Brain microvascular endothelial cell (primary cell): ENCODE results near the gene EP400.
A peak's percentile ranks its signal among the peaks of the same experiment; 100 is the strongest.

Source experiments
- DNase-seq: peaks from one replicate; pipeline ENCODE4 v3.0.0-alpha.2; 2020
- H3K27ac ChIP-seq: fragments of 250-450 bp; sonication (Bioruptor Pico); 2 replicates; pipeline ENCODE4 v1.5.1; 2020; ENCODE audit warnings: mild to moderate bottlenecking, moderate library complexity
- H3K27me3 ChIP-seq: fragments of 250-450 bp; sonication (Bioruptor Pico); replicated peaks from 2 replicates; pipeline ENCODE4 v1.5.1; 2020; ENCODE audit warnings: mild to moderate bottlenecking
- H3K36me3 ChIP-seq: fragments of 250-450 bp; sonication (Bioruptor Pico); replicated peaks from 2 replicates; pipeline ENCODE4 v1.5.1; 2020; ENCODE audit warnings: mild to moderate bottlenecking
- H3K4me3 ChIP-seq: 2 replicates; pipeline ENCODE4 v1.5.1; 2011; ENCODE audit warnings: low read depth, mild to moderate bottlenecking, control low read depth, low read length, moderate library complexity
- in situ Hi-C: cut with HindIII; loops from 2 replicates; pipeline ENCODE4 v1.10.0; 2017; ENCODE audit warnings: low sequenced_read_pairs, low pct_ligation_motif_present
- TF ChIP-seq, protein P1 (sequence below): IDR thresholded peaks from 2 replicates; pipeline ENCODE4 v1.5.1; 2011; ENCODE audit warnings: low read depth, mild to moderate bottlenecking, moderate library complexity, low read length, control low read depth, inconsistent platforms; ENCODE audit errors: missing control alignments

EP400 gene

DNA sequence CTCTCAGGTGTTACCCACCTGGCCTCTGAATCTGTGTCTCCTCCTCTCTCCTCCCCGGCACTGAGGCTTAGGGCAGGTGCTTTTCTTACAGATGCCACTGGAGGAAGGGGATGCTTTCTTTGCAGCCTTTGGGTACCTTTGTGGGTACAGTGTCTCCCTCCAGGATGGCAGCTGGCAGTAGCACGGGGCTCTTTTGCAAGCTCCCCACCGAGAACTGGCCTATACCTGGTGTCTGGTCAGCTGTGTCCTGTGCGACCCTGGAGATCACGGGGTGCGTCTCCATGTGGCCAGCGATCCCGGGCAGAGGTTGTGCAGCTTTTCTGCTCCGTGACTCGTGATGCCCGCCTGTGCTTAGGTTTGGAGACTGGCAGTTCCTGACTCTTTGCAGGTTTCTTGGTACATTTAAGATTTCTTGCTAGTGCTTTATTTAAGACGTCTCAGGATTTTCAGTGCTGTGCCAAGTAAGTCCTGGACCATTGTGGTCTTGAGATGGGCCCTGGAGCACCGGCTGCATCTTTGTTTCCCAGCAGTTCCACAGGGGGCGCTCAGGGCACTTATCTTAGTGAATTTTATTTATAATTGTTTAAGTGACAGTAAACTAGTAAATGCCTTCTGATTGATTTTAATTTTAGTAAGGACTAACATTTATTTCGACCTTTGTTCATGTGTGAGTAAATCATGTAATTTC is 125.4 kb downstream of the EP400 start:
- Histone ChIP-seq H3K27ac (no peak overlapping the region), H3K27me3 (no peaks in the 10 kb centered on the region), H3K36me3 (peaks cover 30% of the 10 kb centered on the region), H3K4me3 (no peak overlapping the region)
- TF ChIP-seq, protein P1, sequence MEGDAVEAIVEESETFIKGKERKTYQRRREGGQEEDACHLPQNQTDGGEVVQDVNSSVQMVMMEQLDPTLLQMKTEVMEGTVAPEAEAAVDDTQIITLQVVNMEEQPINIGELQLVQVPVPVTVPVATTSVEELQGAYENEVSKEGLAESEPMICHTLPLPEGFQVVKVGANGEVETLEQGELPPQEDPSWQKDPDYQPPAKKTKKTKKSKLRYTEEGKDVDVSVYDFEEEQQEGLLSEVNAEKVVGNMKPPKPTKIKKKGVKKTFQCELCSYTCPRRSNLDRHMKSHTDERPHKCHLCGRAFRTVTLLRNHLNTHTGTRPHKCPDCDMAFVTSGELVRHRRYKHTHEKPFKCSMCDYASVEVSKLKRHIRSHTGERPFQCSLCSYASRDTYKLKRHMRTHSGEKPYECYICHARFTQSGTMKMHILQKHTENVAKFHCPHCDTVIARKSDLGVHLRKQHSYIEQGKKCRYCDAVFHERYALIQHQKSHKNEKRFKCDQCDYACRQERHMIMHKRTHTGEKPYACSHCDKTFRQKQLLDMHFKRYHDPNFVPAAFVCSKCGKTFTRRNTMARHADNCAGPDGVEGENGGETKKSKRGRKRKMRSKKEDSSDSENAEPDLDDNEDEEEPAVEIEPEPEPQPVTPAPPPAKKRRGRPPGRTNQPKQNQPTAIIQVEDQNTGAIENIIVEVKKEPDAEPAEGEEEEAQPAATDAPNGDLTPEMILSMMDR: peak; percentile 57
- DNase-seq: no peak
- in situ Hi-C loops: no loop called here

DNA sequence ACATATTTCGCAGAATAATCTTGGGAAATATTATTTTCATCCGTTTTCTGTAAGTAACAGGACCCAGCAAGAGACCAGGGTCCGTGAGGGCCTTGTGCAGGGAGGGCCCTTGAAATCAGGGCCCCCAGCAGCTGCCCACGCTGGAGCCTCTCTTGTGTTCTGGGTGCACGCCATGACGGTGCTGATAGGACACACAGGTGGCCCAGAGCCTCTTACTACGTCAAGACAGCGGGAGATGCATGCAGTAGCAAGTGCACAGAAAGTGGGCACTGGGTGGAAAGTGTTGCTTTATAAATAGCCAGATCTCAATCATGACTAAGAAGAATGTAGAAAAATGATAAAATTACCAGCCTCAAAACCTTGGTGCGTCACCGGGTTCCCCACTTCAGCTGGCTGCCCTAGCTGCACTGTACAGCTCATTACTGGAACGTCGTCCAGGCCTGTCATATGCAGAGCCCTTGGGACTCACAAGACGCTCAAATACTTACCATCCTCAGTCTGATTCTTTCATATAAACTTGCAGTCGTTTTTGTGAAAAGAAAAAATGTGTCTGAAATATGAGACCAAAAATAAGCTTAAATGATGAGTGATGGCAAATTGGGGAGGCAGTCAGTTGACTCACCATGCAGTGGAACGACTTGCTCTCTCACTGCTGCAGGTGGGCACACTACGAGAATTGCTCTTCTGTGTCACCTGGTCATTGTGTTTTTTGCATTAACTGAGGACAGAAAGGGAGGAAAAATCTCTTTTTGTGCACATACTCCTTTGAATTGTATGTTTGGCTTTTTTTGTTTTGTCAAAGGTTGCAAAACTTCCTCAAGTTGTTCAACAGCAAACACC is 126.2 kb downstream of the EP400 start:
- Histone ChIP-seq H3K36me3 (peaks cover 28% of the 10 kb centered on the region), H3K27ac (no peak overlapping the region), H3K27me3 (no peaks in the 10 kb centered on the region), H3K4me3 (no peak overlapping the region)
- TF ChIP-seq, protein P1: no peak
- in situ Hi-C loops: no loop called here
- DNase-seq: no peak

DNA sequence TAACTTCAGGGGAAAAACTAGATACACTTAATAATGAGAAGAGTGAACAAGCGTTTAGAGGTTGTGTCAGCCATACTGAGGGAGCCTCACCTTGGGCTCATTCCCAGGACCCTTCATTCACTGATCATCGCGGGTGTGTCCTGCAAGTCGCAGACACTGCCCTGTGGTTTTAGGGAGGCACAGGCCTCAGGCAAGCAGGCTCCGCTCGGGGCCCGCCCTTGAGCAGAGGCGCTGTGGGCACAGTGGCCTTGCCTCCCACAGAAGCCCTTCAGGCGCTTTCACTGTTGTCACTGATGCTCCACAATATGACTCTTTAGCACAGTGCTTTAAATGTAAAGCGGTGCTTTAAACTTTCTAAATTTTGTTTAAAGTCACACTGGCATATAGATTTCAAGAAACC is 127.0 kb downstream of the EP400 start:
- Histone ChIP-seq H3K27ac (no peak overlapping the region), H3K4me3 (no peak overlapping the region), H3K27me3 (no peaks in the 10 kb centered on the region), H3K36me3 (peaks cover 24% of the 10 kb centered on the region)
- TF ChIP-seq, protein P1: no peak
- DNase-seq: no peak
- in situ Hi-C loops: no loop called here

DNA sequence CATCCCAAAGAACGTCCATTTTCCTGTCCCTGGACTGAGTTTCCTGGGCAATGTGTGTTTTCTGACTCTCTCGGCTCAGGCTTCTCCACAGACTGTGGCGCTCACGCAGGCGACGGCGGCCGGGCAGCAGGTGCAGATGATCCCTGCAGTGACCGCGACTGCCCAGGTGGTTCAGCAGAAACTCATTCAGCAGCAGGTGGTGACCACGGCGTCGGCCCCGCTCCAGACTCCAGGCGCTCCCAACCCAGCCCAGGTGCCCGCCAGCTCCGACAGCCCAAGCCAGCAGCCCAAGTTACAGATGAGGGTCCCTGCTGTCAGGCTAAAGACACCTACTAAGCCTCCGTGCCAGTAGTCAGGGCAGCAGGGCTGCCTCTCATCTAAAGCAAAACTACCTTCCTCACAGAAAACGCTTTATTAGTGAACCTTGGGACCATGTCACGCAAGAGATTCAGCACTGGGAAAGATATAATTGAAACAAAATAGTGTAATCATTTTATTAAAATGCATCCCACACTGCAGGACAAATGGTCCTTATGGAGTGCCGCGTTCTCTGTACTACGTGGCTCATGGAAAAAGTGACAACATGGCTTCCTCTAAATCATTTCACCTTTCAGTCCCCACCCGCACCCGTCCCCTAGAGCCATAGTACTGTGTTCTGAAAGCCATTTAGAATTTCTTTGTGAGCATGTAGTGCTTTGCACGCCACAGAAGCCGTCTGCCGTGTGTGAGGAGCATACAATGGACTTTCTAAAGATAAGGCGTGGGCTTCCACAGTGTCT is 127.8 kb downstream of the EP400 start:
- Histone ChIP-seq H3K4me3 (no peak overlapping the region), H3K27ac (no peak overlapping the region), H3K27me3 (no peaks in the 10 kb centered on the region), H3K36me3 (peaks cover 24% of the 10 kb centered on the region)
- in situ Hi-C loops: no loop called here
- TF ChIP-seq, protein P1: no peak
- DNase-seq: no peak

DNA sequence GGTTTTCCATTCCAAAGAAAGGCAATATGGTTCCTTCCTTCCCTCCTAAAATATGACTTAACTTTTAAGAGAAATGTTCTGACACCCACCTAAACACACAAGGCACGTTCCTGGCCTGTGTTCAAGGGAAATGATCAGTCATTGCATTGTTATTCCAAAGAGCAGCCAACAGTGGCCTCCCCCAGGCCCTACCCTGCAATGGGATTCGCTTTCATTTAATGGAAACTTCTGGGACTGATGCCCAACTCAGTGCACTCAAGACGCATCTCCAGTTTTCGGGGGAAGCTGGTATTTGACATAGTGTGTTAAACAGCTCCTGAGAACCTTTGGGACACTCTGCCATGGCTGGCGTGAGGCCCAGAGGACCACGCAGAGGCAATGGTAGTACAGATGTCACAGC is 128.4 kb downstream of the EP400 start:
- peak; percentile 57 for DNase-seq
- H3K36me3 ChIP-seq: peaks cover 24% of the 10 kb centered on the region
- no peak overlapping the region for H3K4me3 ChIP-seq
- no peaks in the 10 kb centered on the region for H3K27me3 ChIP-seq
- H3K27ac ChIP-seq: no peak overlapping the region
- in situ Hi-C loops: no loop called here
- TF ChIP-seq, protein P1: no peak
